Measurements from ENCODE around the gene NACC2. TPM values are rescaled to one million over a fixed set of nuclear protein-coding genes. Genes with fewer than 3 reads are reported as not detected.
"Not testable (repeated sequence)": the region's sequence is repeated elsewhere in the genome, so short reads cannot be mapped to it uniquely, and the experiment has no call there.

The NACC2 gene
- total RNA-seq, 1 donor from 2014 or later: 36.0 TPM

DNA sequence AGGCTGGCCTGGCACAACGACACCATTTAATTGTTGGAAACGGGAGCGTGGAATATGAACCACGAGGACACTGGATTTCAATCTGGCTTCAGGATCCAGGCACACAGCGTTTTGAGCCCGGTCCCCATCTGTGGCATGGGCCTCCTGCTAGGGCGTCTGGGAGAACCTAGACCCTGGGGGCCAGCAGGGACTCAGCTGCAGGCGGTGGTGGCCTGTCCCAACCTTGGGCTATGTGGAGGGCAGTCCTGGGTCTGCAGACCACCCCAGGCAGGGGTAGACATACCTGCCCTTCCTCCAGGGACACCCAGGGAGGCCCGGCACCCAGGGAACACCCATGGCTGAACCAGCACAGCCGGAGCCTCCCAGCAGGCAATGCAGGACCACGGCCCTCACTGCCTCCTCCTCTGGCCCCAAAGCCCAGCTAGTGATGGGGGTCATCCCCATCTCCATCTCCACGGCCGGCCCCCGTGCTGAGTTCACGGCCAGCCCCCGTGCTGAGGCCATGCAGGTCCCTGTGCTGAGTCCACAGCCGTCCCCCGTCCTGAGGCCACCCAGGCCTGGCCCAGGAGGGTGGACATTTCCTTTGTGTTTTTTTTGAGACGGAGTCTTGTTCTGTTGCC is 115.4 kb downstream of the NACC2 start:
- no peak for DNase-seq (ENCODE audit: low spot score)

DNA sequence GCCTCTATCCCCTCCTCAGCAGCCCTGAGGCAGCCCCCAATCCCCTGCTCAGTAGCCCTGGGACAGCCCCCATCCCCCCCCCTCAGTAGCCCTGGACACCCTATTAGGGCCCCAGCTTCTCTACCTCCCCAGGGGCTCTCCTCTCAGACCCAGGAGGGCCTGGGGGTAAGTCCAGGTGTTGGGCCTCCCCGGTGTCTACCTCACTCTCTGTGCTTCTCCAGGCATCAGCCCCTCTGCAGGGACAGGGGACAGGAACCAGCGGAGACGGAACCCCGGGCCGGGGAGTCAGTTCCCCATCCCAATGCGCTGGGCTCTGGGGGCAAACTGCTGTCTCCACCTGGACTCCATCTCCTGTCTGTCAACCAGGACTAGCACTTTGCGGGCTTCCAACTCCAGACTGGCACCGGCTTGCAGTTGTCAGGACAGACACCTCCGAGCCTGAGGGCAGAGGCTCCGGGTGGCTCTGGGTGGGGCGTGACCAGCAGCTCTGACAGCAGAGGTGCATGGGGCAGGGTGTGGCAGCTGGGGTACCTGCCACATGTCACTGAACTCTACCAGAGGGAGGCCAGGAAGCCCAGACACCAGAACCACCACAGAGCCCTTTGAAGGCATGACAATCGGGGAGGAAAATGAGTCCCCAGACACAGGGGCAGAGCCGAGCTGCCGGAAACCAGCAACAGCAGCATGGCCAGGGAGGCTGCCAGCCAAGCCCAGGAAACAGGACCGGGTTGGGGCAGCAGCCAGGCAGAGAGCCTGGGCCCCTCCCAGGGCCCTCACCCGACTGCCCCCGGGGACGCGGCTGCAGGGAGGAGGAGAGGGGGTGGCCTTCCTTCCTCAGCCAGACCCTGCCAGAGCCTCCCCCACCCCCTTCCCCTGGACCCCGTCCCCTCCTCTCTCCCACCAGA is 116.2 kb downstream of the NACC2 start:
- no peak for DNase-seq (ENCODE audit: low spot score)

DNA sequence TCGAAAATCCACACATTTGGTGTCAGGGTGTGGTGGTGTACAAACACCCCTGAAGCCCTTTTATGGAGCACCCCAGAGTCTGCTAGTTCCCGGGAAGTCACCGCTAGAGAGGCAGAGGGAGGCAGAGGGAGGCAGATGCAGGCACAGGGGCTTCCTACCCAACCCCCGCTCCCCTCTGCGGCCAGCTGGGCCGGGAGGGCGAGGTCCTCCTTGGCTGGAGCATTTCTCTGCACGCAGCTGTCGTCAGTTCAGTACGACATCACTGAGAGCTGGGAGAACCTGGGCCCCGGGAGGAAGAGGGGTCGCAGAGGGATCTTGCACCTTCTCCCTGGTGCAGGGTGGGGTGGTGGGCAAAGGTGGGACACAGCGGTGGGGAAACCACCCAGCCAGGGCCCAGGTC is 118.1 kb downstream of the NACC2 start:
- no peak for DNase-seq (ENCODE audit: low spot score)

DNA sequence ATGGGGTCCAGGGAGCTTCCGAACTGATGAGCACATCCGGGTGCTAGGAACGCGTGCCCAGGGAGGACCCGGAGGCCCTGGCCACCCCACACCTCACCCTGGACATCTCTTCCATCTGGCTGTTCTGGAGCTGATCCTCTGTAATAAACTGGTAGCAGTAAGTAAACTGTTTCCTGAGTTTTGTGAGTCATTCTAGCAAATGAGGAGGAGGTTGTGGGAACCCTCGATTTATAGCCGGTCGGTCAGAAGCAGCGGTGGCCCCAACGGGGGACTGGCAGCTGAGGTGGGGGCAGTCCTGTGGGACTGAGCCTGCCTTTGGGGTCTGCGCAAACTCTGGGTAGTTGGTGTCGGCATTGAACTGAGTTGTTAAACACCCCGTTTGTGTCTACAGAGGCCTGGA is 118.6 kb downstream of the NACC2 start:
- no peak for DNase-seq (ENCODE audit: low spot score)

DNA sequence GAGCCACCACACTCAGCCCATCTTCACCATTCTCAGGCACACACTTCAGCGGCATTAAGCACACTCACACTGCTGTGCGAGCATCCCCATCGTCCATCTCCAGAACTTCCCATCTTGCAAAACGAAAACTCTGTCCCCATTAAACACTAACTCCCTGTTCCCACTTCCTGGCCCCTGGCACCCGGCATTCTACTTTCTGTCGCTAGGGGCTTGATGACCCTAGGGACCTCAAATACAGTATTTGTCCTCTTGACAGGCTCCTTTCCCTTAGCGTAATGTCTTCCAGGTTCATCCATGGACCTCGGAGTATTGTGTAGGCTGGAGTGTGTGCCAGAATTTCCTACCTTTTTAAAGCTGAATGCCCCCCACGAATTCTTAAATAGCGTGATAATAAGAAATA is 119.3 kb downstream of the NACC2 start:
- DNase-seq (ENCODE audit: low spot score): no peak

DNA sequence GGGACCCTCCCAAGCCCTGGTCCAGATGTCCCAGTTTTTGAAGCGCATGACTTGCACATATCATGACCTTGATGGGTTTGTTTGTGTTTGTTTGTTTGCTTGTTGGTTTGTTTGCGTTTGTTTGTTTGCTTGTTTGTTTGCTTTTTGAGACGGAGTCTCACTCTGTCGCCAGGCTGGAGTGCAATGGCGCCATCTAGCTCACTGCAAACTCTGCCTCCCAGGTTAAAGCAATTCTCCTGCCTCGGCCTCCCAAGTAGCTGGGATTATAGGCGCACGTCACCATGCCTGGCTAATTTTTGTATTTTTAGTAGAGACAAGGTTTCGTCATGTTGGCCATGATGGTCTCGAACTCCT is 120.9 kb downstream of the NACC2 start:
- DNase-seq (ENCODE audit: low spot score): no peak

DNA sequence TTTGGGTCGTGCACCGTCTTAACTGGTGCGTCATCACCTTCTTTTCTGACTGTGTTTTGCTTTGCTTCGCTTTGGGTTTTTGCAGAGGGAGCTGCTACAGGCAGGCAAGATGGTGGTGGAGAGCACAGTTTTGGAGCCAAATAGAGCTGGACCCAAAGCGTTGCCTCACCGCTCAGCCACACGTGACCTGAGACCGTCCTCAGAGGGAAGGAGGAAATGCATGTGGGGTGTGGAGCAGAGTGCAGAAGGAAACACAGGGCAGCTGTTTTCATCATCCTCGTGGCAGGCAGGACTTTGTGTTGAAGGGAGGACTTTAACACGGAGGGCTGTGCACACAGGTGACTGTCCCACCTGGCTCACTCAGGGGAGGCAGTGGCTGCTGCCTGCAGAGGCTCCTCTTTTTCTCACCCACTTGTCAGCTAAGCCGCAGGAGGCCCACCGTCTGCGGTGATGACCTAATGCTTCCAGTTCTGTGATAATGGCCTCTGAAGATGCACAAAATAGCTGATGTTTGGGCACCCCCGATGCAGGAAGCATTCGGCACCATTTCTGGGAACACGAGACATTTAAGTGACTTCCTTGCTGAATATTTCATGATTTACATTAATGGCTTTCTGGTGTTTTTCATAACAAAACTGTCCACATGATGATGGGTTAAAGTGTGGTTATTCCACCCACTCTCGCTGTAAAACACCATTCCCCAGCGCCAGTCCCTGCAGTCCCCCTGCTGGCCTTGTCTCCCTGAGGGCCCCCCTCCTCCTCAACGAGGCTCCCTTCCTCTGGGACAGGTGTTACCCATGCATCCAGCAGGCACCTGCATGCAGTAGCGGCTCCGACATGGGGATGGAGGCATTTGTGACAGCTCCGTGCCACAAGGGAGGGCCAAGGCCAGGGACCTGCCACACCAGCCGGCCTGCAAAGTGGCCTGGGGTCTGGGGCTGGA is 121.5 kb downstream of the NACC2 start:
- DNase-seq (ENCODE audit: low spot score): no peak

DNA sequence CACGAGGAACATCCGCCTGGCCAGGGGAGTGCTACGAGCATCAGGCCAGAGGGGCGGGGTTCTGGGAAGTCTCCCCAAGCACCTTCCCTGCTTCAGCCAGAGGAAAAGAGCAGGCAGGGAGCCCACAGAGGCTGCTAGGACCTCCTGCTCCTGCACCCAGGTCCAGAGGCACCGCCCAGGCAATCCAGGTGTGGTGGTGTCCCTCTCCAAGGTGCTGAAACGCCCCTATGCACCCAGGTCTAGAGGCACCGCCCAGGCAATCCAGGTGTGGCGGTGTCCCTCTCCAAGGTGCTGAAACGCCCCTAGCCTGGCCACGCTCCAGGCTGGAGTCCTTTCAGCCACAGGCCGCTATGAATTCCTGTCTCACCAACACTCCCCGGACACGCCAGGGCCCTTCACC is 123.2 kb downstream of the NACC2 start:
- DNase-seq (ENCODE audit: low spot score): no peak

DNA sequence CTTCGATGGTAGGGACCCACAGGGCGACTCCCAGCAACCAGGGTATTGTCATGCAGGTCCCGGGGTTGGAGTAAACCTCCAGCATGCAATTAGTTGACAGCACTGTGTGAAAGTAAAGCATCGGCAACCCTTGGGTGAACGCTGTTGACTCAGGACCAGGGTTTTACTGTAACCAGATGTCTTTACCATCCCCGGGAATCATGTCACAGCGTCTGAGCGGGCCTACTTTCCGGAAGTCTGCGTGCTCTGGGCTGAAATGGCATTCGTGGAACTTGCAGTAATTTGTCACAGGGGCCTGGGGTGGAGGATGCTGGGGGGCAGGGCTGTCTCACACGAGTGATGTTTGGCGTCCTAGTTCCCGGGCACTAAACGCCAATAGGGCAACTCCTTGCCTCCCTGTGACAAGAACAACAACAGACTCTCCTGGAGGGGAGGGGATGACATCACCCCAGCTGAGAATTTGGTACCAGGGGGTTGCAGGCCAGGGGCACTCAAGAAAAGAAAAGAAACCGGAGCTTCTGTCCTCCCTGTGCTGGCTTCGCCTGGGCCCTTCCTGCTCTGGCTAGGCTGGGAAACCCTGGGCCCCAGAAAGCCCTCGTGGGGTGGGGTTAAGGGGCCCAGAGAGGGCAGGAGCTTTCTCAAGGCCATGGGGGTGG is 123.8 kb downstream of the NACC2 start:
- no peak for DNase-seq (ENCODE audit: low spot score)

DNA sequence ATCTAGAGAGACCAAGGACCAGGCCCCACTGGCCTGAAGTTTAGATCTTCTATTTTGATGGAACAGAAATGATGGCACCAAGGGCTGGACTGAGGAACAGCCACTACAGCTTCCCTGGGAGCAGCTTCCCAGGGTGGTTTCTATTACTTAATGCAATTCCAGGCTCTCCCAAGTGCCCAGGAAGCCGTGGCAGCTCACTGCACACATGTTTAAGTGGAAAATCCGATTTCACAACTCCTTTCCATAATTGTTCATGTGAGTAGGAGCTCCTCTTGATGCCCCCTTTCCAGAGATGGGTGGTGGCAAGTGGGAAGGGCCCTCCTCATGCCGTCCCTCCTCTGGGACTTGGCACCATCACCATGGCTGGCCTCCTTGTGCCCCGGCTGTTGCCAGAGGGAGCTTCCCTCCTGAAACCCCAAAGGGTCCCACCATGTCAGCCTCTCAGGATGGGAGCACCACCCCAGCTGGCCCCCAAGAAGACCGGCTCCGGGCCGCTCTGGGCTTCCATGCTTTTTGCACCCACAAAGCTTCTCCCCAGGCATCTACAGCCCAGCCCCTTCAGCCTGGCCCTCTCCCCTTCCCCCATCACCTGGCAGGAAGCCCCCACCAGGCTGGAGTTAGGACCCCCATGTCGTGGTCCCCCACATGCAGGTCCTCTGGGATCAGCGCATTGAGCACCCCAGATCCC is 124.8 kb downstream of the NACC2 start:
- DNase-seq (ENCODE audit: low spot score): no peak

DNA sequence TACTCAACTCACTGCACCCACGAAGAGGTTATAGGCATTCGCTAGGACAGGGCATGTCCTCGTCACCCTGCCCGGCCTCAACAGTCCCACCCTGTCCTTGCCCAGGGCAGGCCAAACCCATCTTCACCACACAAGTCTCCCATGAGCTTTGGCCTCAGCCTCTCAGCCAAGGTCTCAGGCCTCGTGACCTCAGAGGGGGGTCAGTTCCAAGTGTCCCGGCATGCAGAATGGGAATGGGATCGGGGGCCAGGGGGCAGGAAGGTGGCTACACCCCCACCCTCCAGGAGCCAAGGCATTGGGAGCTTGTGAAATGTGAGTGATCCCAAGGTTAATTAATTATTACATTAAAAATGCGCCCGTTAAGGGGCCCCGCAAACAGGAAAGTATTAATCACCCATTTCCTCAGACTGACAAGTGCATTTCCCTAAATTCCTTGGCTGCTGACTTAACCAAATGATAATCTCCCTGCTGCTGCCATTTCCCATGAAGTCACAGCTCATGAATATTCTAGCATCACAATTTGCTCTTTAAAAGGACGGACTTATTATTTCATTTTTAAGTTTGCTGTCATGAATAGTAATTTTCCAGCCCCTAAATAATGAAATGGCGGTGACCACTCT is 125.9 kb downstream of the NACC2 start:
- DNase-seq (ENCODE audit: low spot score): no peak

DNA sequence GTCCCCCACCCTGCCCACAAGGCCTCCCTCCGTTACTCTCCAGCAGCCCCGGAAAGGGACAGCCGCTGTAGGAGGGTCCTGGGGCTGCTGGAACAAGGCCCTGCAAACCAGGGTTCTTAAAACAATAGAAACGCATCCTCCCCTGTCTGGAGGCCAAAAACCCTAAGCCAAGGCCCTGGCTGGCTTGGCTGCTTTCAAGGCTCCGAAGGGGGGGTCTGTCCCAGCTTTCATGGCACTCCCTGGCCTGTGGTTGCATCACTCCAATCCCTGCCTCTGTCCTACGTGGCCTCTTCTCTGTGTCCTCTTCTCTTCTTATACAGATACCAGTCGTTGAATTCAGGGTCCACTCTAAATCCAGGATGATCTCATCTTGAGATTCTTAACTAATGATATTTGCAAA is 126.5 kb downstream of the NACC2 start:
- no peak for DNase-seq (ENCODE audit: low spot score)

DNA sequence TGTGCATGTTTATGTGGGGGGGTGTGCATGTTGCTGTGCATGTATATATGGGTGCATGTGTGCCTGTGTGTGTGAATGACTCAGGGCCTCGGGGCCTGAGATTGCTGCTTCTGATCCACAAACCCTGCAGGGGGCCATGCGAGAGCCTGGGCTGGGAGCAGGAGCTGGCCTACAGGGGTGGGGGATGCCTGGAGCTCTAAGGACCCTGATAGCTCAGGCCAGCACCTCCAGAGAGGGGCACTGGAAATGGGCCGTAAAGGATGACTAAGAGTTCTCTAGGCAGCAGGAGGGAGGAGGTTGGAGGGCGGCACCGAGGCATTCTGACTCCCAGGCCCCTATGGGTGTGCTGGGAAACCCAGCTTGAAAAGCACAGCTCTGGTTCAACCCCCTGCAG is 127.0 kb downstream of the NACC2 start:
- DNase-seq (ENCODE audit: low spot score): no peak

DNA sequence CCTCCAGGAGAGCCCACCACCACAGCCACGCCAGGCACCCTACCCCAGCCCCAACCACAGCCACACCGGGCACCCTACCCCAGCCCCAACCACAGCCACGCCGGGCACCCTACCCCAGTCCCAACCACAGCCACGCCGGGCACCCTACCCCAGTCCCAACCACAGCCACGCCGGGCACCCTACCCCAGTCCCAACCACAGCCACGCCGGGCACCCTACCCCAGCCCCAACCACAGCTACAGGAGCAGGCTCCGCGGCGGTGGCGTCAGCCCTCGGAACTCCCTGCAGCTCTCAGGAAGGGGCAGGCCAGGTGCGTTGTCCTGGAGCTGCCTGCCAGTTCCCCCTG is 128.2 kb downstream of the NACC2 start:
- DNase-seq (ENCODE audit: low spot score): not testable (repeated sequence)

DNA sequence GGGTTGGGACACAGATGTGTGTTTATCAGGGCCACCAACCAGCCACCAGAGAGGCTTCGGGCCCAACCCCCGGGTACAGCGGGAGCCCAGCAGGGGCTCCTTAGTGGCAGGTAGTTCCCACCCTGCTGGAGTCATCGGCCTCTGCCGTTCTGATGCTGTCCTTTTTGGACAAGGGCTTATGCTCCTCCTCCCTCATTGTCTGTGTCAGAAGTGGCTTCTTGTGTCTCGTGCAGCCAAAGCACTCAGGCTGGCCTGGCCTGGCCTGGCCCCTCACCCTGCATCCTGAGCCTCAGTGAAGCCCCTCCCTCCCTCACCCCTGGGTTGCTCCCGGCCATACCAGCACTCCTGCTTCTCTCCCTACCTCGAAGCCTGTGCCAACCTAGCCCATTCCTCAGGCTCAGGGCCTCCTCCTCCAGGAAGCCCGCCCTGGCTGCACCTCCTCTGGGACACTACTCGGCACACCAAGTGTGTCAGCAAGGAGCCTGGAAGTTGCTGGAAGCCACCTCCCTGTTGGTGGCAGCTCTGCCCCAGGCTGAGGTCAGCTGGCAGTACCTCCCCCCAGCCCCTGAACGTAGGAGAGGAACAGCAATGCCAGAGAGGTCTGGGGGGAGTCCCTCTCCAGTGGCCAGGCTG is 129.8 kb downstream of the NACC2 start:
- DNase-seq (ENCODE audit: low spot score): no peak

DNA sequence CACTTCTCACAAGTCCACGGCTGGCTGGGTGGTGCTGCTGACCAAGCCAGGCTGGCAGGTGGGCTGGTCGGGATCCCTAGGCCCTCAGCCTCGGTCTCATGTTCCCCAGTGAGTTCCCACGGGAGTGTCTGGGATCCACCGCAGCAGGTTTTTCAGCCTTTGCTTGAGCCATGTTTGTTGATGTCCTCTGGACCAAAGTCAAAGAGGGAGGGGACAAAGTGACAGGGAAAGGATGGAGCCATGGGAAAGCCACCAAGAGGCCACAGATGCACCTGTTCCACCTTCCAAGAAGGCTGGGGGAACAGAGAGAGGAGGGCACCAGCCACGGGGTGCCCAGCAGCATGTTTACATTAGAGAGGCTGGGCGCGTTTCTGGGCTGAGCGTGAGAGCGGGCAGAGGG is 131.2 kb downstream of the NACC2 start:
- no peak for DNase-seq (ENCODE audit: low spot score)

DNA sequence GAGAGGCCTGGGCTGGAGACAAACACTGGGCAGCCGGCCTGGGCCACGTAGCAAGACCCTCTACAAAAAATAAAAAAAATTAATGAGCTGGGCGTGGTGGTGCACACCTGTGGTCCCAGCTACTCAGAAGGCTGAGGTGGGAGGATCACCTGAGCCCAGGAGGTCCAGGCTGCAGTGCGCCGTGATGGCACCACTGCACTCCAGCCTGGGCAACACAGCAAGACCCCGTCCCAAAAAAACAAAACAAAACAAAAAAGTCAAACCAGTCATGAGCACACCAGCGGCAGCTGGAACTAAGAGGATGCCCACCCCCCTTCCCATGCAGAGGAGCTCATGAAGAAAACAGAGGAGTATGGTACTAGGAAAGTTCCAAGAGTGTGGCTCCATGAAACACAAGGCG is 131.8 kb downstream of the NACC2 start:
- no peak for DNase-seq (ENCODE audit: low spot score)

DNA sequence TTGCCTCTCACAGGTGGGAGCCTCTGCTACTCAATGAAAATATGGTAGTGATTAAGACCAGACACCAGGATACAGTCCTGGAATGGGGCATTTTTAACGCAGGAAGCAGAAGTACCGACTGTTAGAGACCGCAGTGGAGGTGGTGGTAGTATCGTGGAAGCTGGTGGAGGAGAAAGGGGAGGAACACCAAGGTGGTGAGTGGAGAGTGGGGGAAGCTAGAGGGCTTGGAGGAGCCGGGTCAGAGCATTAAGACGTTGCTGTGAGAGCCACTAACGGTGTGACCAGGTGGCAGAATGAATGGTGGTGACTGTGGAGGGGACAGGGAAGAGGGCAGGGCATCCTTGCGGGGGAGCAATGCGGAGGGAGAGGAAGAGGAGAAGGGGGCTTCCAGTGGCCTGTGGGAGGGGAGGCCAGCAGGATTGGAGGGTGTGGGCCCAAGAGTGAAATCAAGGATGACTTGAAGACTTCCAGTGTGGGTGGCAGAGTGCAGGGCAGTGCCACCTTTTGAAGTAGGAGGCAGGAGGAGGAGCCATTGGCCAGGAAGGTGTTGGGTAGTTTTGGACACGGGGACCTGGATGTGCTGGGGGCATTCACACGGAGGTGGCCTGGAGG is 132.3 kb downstream of the NACC2 start:
- DNase-seq (ENCODE audit: low spot score): no peak

DNA sequence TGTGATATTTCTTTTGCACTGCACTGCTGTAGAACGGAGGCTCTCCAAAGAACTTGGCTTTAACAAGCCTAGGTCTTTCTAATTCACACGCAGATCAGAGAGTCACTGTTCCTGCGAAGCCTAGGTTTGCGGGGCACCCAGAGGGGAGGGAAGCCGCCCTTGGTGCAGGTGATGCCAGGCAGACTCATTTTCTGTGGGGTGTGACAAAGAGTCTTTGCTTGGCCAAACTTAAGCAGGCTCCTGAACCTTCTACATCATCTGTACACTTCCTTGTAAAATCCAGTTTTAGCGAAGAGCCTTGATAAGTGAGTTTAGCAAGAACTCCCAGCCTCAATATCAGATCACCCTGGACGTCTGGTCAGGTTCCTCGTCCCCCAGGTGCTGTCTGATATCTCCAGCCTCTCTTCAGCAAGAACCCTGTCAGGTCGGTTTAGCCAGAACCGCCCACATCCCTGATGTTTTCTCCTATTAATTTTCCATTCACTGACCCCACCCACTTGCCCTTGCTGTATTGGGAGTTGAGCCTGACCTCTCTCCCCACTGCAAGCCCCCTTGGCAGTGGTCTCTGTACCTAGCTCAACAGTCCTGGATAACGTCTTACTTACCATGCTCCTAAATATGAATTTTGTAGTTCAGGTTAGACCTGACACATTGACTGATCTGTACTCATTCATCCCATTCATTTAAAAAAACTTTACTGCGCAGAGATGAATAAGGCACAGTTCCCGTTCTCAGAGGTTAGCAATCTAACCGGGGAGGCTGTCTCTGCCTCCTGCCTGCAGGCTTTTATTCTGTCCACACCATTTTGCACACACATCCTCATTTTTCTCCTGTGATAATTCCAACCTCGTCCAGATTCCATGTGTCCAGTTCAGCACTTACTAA is 133.0 kb downstream of the NACC2 start:
- DNase-seq (ENCODE audit: low spot score): no peak

Data from ureter (tissue), 1 donor.